DND-41 (cell line): Measurements from ENCODE around the gene LTV1.

Source experiments
- ATAC-seq: fragments of 200-7000 bp; cut with Tn5 transposase; 3 replicates; pipeline ENCODE4 v1.9.1; 2021; ENCODE audit warnings: low read depth; ENCODE audit not compliant: insufficient read depth
- DNase-seq: peaks from one replicate; pipeline ENCODE4 v3.0.0-alpha.2; 2020
- H2AFZ ChIP-seq: 2 replicates; pipeline ENCODE4 v1.6.0; 2012; ENCODE audit warnings: low read depth, low read length
- H3K27ac ChIP-seq: 2 replicates; pipeline ENCODE4 v1.5.1; 2012; ENCODE audit warnings: low read length, inconsistent platforms
- H3K27me3 ChIP-seq: fragments of 200-600 bp; sonication (generic); 2 replicates; pipeline ENCODE4 v1.6.0; 2012; ENCODE audit warnings: low read length, mild to moderate bottlenecking, inconsistent platforms; ENCODE audit not compliant: insufficient read depth, poor library complexity
- H3K36me3 ChIP-seq: 2 replicates; pipeline ENCODE4 v1.5.1; 2012; ENCODE audit warnings: low read length, inconsistent platforms; ENCODE audit not compliant: insufficient read depth
- H3K4me1 ChIP-seq: 2 replicates; pipeline ENCODE4 v1.5.1; 2012; ENCODE audit warnings: mild to moderate bottlenecking, low read length; ENCODE audit not compliant: insufficient read depth
- H3K4me2 ChIP-seq: 2 replicates; pipeline ENCODE4 v1.6.0; 2012; ENCODE audit warnings: mild to moderate bottlenecking, moderate library complexity, low read length, inconsistent platforms; ENCODE audit not compliant: insufficient read depth
- H3K4me3 ChIP-seq, 2 experiments: fragments of 200-600 bp in 1 of 2; shearing (Covaris generic) in 1 of 2; 2 replicates each; pipeline ENCODE4 v1.5.1; 2012 to 2016; ENCODE audit warnings: inconsistent platforms in 2 of 2, low read length in 2 of 2, mild to moderate bottlenecking in 2 of 2, low read depth in 1 of 2, moderate library complexity in 1 of 2
- H3K79me2 ChIP-seq: 2 replicates; pipeline ENCODE4 v1.6.0; 2012; ENCODE audit warnings: low read length, inconsistent platforms; ENCODE audit not compliant: insufficient read depth
- H3K9ac ChIP-seq: 2 replicates; pipeline ENCODE4 v1.6.0; 2012; ENCODE audit warnings: low read depth, mild to moderate bottlenecking, inconsistent platforms, low read length, moderate library complexity
- H3K9me3 ChIP-seq: 2 replicates; pipeline ENCODE4 v1.5.1; 2012; ENCODE audit warnings: low read length, moderate library complexity, mild to moderate bottlenecking, inconsistent platforms; ENCODE audit not compliant: insufficient read depth, severe bottlenecking
- H4K20me1 ChIP-seq: 2 replicates; pipeline ENCODE4 v1.6.0; 2012; ENCODE audit warnings: low read length; ENCODE audit not compliant: insufficient read depth
- CTCF ChIP-seq: IDR thresholded peaks from 2 replicates; pipeline ENCODE4 v1.5.1; 2012; ENCODE audit warnings: borderline replicate concordance, low read length, moderate library complexity, mild to moderate bottlenecking; ENCODE audit not compliant: poor library complexity, severe bottlenecking; ENCODE audit errors: extremely low read depth
- EZH2 ChIP-seq: IDR thresholded peaks from 3 replicates; pipeline ENCODE4 v1.6.1; 2012; ENCODE audit warnings: borderline replicate concordance, low read depth, mild to moderate bottlenecking, moderate library complexity, low read length, inconsistent platforms; ENCODE audit not compliant: severe bottlenecking

LTV1 gene

GRCh38 chr6:143884216-143884900, 41.2 kb downstream of the LTV1 start:
- no peak for ATAC-seq
- Histone ChIP-seq H3K36me3 (no peaks in the 10 kb centered on the region), H3K27me3 (no peaks in the 10 kb centered on the region)

GRCh38 chr6:143885116-143885515, 42.0 kb downstream of the LTV1 start:
- no peaks in the 10 kb centered on the region for H4K20me1 ChIP-seq
- TF ChIP-seq EZH2 = no peak
- TF ChIP-seq CTCF = no peak
- H3K79me2 ChIP-seq = no peaks in the 10 kb centered on the region
- no peak overlapping the region for H3K9ac ChIP-seq
- H3K27ac ChIP-seq = no peak overlapping the region
- DNase-seq (no peak), ATAC-seq (no peak)
- H3K36me3 ChIP-seq = no peaks in the 10 kb centered on the region
- no peaks in the 10 kb centered on the region for H3K9me3 ChIP-seq
- H3K27me3 ChIP-seq = no peaks in the 10 kb centered on the region
- H3K4me2 ChIP-seq = no peak overlapping the region
- no peak overlapping the region for H2AFZ ChIP-seq
- H3K4me3 ChIP-seq = no peak overlapping the region
- H3K4me1 ChIP-seq = no peaks in the 10 kb centered on the region

More at GRCh38 chr6:143884216-143884900, 41.2 kb downstream of the LTV1 start:
- H4K20me1 ChIP-seq = no peaks in the 10 kb centered on the region
- TF ChIP-seq EZH2 = no peak
- no peak for TF ChIP-seq CTCF
- H2AFZ ChIP-seq = no peak overlapping the region
- H3K27ac ChIP-seq = no peak overlapping the region
- no peak overlapping the region for H3K4me3 ChIP-seq
- no peaks in the 10 kb centered on the region for H3K9me3 ChIP-seq
- DNase-seq = no peak
- no peak overlapping the region for H3K9ac ChIP-seq
- H3K79me2 ChIP-seq = no peaks in the 10 kb centered on the region
- no peaks in the 10 kb centered on the region for H3K4me1 ChIP-seq
- no peak overlapping the region for H3K4me2 ChIP-seq

- no peak overlapping the region for H3K4me3 ChIP-seq
- no peak overlapping the region for H2AFZ ChIP-seq
- DNase-seq (no peak), ATAC-seq (no peak)
- no peaks in the 10 kb centered on the region for H3K36me3 ChIP-seq
- no peak overlapping the region for H3K27ac ChIP-seq
- no peak overlapping the region for H3K4me2 ChIP-seq
- TF ChIP-seq EZH2 (no peak), CTCF (no peak)
- no peak overlapping the region for H3K9ac ChIP-seq
- H4K20me1 ChIP-seq = no peaks in the 10 kb centered on the region
- H3K9me3 ChIP-seq = no peaks in the 10 kb centered on the region
- no peaks in the 10 kb centered on the region for H3K79me2 ChIP-seq
- H3K27me3 ChIP-seq = no peaks in the 10 kb centered on the region
- no peaks in the 10 kb centered on the region for H3K4me1 ChIP-seq
These were observed 51.5 kb downstream of the LTV1 start for GRCh38 chr6:143894655-143895054.
